ENCODE measurements around the gene FKBP1A. TPM values are rescaled to one million over a fixed set of nuclear protein-coding genes. Genes with fewer than 3 reads are reported as not detected.

Gene FKBP1A
- total RNA-seq, 1 experiment from 2014 or later = 196 TPM

DNA sequence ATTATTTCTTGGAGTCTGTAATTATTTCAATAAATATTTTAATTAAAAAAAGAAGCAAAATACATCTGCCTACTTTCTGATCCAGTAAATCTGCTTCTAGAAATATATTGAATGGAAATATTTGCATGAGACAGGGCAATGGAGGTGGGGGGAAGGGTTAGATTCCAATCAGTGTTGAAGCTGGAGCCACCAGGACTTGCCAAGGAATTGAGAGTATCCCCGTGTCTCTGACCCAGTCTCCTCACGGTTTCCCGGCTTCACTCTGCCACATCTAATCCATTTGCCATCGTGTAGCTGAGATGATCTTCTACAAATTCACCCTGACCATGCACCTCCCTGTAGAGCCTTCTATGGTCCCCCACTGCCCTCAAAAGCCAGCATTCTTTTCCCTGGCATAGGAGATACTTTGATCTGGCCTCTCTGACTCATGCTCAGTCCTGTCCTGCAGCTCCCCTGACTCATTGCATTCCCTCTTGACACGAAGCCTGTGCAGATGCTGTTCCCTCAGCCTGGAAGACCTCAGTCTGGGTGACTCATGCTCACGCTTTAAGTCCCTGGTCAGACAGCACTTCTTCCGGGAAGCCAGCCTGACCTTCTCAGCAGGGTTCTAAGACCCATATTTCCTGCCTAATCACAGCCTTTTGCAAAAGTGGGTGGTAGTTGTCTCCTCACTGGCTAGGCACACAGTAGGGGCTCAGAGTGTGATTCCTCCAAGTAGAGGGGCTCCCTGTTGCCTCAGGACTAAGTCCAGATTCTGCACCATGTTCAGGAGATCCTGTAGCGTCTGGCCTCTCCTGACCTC, 23.0 kb upstream of the FKBP1A start:
- Histone ChIP-seq H3K18ac (ENCODE audit: insufficient read length, low read depth, low read length) (no peak overlapping the region), H2BK20ac (ENCODE audit: low read depth, low read length, poor library complexity, severe bottlenecking) (no peak overlapping the region), H3K27me3 (ENCODE audit: insufficient read depth, low read length) (no peaks in the 10 kb centered on the region), H4K5ac (ENCODE audit: insufficient read length, low read depth, low read length) (no peak overlapping the region), H3K79me1 (ENCODE audit: insufficient read depth, low read depth, low read length, poor library complexity, severe bottlenecking) (no peaks in the 10 kb centered on the region), H3K23ac (ENCODE audit: insufficient read length, low read depth, low read length) (no peak overlapping the region), H2AK5ac (ENCODE audit: insufficient read length, low read length) (no peak overlapping the region), H2BK5ac (ENCODE audit: insufficient read length, low read length) (peak overlapping the region; percentile 38), H3K27ac (ENCODE audit: insufficient read length, low read depth, low read length) (no peak overlapping the region), H3K14ac (ENCODE audit: insufficient read depth, low read length) (peak overlapping the region; percentile 16; the same call in 1 of the 2 replicates), H3K56ac (ENCODE audit: insufficient read length, low read depth, low read length) (peak overlapping the region; percentile 92), H3K79me2 (ENCODE audit: insufficient read depth, low read length) (no peaks in the 10 kb centered on the region), H4K8ac (replicated peaks; ENCODE audit: insufficient read length, low read depth, low read length) (no peak overlapping the region), H3K9me3 (ENCODE audit: control insufficient read depth, low read depth, low read length) (no peaks in the 10 kb centered on the region), H3K9ac (ENCODE audit: extremely low read depth, insufficient read length, low read length) (no peak overlapping the region), H4K91ac (ENCODE audit: insufficient read length, low read depth, low read length) (no peak overlapping the region), H4K20me1 (ENCODE audit: control insufficient read depth, insufficient read depth, insufficient read length) (no peaks in the 10 kb centered on the region), H2BK12ac (ENCODE audit: insufficient read length, low read depth, low read length) (peak overlapping the region; percentile 71), H3K4me1 (ENCODE audit: insufficient read depth, low read length) (no peaks in the 10 kb centered on the region), H2BK120ac (ENCODE audit: low read depth, low read length, poor library complexity, severe bottlenecking) (no peak overlapping the region), H3K23me2 (ENCODE audit: insufficient read length, low read depth, low read length, poor library complexity, severe bottlenecking) (no peaks in the 10 kb centered on the region), H3T11ph (ENCODE audit: low read length) (no peak overlapping the region), H2BK15ac (ENCODE audit: low read depth, low read length) (no peak overlapping the region), H3K4me2 (ENCODE audit: insufficient read depth, insufficient read length, low read length) (no peak overlapping the region), H2AFZ (ENCODE audit: low read length) (no peak overlapping the region), H3K4ac (ENCODE audit: low read depth, low read length) (no peak overlapping the region)
- TF ChIP-seq, protein P1, sequence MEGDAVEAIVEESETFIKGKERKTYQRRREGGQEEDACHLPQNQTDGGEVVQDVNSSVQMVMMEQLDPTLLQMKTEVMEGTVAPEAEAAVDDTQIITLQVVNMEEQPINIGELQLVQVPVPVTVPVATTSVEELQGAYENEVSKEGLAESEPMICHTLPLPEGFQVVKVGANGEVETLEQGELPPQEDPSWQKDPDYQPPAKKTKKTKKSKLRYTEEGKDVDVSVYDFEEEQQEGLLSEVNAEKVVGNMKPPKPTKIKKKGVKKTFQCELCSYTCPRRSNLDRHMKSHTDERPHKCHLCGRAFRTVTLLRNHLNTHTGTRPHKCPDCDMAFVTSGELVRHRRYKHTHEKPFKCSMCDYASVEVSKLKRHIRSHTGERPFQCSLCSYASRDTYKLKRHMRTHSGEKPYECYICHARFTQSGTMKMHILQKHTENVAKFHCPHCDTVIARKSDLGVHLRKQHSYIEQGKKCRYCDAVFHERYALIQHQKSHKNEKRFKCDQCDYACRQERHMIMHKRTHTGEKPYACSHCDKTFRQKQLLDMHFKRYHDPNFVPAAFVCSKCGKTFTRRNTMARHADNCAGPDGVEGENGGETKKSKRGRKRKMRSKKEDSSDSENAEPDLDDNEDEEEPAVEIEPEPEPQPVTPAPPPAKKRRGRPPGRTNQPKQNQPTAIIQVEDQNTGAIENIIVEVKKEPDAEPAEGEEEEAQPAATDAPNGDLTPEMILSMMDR (conservative IDR thresholded peaks at IDR 0.05) = no peak
- DNase-seq = no peak
- no peak overlapping the region for H3K27ac Mint-ChIP-seq
- H3K4me1 Mint-ChIP-seq = peaks cover 6 to 12% of the 10 kb centered on the region in 2 experiments
- H3K27me3 Mint-ChIP-seq (ENCODE audit: low read depth) = peaks cover 19% of the 10 kb centered on the region
- WGBS (ENCODE audit: extremely low coverage, insufficient read length, low lambda C conversion rate) = no CpG with 5 or more reads among the region's 8 CpGs
- H3K9me3 Mint-ChIP-seq = peaks cover 19 to 31% of the 10 kb centered on the region in 2 experiments
- peaks cover 2 to 6% (median 4%) of the 10 kb centered on the region in 3 experiments; a peak in 3 of 7 replicates for H3K36me3 Mint-ChIP-seq (ENCODE audit: insufficient read depth in 1 of 3, low read depth in 3 of 3)
- no peak overlapping the region for H3K4me3 Mint-ChIP-seq

All from H9 (cell line).